ENCODE measurements around the gene ZNF117. TPM values are rescaled to one million over a fixed set of nuclear protein-coding genes. Genes with fewer than 3 reads are reported as not detected.
A peak's percentile ranks its signal among the peaks of the same experiment; 100 is the strongest.

The ZNF117 gene
- total and polyA plus RNA-seq, 9 of the 15 experiments (the other 6 are each of a cell fraction or from before 2014, with no cell fraction given), result 2.5 to 18.9 (median 14.1) TPM

DNA sequence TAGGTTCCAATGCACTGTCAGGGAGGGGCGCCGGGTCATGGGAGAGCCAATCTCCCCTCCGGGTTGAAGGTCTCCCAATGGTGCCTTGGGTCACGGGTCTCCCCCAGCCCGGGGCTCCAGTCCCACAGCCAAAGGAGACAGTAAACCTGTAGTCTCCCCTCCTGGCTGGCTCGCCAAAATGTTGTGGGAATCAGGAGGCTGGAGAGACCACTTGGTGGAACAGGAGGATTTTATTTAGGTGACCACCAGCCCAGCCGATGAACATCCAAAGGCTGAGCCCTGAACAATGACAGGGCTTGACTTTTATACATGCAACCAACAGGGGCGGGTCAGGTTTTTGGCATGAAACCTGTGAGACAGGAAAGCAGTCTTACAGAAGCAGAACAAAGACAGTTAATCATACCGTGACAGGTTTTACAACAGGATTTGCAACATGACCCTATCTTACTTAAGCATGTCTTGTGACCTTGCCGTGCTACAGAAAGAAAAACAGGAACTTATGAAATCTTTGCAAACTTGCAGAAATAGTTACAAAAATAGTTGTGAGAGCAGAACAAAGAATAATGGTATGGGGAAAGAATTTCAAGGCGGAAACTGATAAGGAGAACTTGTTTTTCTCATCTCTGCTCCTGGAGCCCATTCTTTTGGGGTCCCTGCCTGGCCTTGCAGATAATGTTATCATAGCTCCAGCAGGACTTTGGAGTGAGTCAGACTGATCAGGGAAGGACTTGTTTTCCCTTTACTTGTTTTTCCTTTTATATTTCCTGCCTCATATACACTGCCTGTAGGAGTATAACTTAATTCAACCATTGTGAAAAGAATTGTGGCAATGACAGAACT, 8.5 kb upstream of the ZNF117 start (continued):
- TF ChIP-seq GTF2A2 (tag; IDR thresholded peaks at IDR 0.05) (peak; percentile 65; the same call in 1 of the 2 replicates), ZNF41 (CRISPR knock-in tag; conservative IDR thresholded peaks at IDR 0.05) (no peak), CBFB (CRISPR knock-in tag; IDR thresholded peaks at IDR 0.05) (no peak), MTF1 (CRISPR knock-in tag; IDR thresholded peaks at IDR 0.05; ENCODE audit: borderline replicate concordance) (no peak), FOXJ3 (CRISPR knock-in tag; IDR thresholded peaks at IDR 0.05) (no peak), TBP (optimal IDR thresholded peaks at IDR 0.05; ENCODE audit: low read depth, low read length) (no peak), NR2C2 (CRISPR knock-in tag; IDR thresholded peaks at IDR 0.05) (no peak), NR2C2 (tag; IDR thresholded peaks at IDR 0.05) (peak; percentile 82), L3MBTL2 (IDR thresholded peaks at IDR 0.05) (peak; percentile 76; the same call in 1 of the 2 replicates), FIP1L1 (IDR thresholded peaks at IDR 0.05; ENCODE audit: low read depth, low read length, poor library complexity, severe bottlenecking) (no peak), CBFA2T3 (IDR thresholded peaks at IDR 0.05) (peak; percentile 99), SIN3A (IDR thresholded peaks at IDR 0.05; ENCODE audit: borderline replicate concordance in 2 of 2, control insufficient read depth in 1 of 2, low read depth in 2 of 2, low read length in 2 of 2) (no peak)
- TF ChIP-seq, protein P1, sequence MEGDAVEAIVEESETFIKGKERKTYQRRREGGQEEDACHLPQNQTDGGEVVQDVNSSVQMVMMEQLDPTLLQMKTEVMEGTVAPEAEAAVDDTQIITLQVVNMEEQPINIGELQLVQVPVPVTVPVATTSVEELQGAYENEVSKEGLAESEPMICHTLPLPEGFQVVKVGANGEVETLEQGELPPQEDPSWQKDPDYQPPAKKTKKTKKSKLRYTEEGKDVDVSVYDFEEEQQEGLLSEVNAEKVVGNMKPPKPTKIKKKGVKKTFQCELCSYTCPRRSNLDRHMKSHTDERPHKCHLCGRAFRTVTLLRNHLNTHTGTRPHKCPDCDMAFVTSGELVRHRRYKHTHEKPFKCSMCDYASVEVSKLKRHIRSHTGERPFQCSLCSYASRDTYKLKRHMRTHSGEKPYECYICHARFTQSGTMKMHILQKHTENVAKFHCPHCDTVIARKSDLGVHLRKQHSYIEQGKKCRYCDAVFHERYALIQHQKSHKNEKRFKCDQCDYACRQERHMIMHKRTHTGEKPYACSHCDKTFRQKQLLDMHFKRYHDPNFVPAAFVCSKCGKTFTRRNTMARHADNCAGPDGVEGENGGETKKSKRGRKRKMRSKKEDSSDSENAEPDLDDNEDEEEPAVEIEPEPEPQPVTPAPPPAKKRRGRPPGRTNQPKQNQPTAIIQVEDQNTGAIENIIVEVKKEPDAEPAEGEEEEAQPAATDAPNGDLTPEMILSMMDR (IDR thresholded peaks at IDR 0.05 in 2 of 3, conservative IDR thresholded peaks at IDR 0.05 in 1 of 3; ENCODE audit: insufficient read depth in 2 of 3, low read depth in 1 of 3, low read length in 3 of 3), result no peak; a peak in 1 of 6 replicates
- TF ChIP-seq, protein P2, sequence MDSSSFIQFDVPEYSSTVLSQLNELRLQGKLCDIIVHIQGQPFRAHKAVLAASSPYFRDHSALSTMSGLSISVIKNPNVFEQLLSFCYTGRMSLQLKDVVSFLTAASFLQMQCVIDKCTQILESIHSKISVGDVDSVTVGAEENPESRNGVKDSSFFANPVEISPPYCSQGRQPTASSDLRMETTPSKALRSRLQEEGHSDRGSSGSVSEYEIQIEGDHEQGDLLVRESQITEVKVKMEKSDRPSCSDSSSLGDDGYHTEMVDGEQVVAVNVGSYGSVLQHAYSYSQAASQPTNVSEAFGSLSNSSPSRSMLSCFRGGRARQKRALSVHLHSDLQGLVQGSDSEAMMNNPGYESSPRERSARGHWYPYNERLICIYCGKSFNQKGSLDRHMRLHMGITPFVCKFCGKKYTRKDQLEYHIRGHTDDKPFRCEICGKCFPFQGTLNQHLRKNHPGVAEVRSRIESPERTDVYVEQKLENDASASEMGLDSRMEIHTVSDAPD (CRISPR knock-in tag; IDR thresholded peaks at IDR 0.05), result no peak
- TF ChIP-seq, protein P3, sequence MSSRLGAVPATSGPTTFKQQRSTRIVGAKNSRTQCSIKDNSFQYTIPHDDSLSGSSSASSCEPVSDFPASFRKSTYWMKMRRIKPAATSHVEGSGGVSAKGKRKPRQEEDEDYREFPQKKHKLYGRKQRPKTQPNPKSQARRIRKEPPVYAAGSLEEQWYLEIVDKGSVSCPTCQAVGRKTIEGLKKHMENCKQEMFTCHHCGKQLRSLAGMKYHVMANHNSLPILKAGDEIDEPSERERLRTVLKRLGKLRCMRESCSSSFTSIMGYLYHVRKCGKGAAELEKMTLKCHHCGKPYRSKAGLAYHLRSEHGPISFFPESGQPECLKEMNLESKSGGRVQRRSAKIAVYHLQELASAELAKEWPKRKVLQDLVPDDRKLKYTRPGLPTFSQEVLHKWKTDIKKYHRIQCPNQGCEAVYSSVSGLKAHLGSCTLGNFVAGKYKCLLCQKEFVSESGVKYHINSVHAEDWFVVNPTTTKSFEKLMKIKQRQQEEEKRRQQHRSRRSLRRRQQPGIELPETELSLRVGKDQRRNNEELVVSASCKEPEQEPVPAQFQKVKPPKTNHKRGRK (tag; IDR thresholded peaks at IDR 0.05), result no peak
- TF ChIP-seq, protein P4, sequence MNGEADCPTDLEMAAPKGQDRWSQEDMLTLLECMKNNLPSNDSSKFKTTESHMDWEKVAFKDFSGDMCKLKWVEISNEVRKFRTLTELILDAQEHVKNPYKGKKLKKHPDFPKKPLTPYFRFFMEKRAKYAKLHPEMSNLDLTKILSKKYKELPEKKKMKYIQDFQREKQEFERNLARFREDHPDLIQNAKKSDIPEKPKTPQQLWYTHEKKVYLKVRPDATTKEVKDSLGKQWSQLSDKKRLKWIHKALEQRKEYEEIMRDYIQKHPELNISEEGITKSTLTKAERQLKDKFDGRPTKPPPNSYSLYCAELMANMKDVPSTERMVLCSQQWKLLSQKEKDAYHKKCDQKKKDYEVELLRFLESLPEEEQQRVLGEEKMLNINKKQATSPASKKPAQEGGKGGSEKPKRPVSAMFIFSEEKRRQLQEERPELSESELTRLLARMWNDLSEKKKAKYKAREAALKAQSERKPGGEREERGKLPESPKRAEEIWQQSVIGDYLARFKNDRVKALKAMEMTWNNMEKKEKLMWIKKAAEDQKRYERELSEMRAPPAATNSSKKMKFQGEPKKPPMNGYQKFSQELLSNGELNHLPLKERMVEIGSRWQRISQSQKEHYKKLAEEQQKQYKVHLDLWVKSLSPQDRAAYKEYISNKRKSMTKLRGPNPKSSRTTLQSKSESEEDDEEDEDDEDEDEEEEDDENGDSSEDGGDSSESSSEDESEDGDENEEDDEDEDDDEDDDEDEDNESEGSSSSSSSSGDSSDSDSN (IDR thresholded peaks at IDR 0.05; ENCODE audit: borderline replicate concordance in 1 of 2, low read depth in 2 of 2, low read length in 2 of 2), result no peak
- TF ChIP-seq, protein P5, sequence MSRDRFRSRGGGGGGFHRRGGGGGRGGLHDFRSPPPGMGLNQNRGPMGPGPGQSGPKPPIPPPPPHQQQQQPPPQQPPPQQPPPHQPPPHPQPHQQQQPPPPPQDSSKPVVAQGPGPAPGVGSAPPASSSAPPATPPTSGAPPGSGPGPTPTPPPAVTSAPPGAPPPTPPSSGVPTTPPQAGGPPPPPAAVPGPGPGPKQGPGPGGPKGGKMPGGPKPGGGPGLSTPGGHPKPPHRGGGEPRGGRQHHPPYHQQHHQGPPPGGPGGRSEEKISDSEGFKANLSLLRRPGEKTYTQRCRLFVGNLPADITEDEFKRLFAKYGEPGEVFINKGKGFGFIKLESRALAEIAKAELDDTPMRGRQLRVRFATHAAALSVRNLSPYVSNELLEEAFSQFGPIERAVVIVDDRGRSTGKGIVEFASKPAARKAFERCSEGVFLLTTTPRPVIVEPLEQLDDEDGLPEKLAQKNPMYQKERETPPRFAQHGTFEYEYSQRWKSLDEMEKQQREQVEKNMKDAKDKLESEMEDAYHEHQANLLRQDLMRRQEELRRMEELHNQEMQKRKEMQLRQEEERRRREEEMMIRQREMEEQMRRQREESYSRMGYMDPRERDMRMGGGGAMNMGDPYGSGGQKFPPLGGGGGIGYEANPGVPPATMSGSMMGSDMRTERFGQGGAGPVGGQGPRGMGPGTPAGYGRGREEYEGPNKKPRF (IDR thresholded peaks at IDR 0.05; ENCODE audit: low read depth, low read length), result no peak

Data from K562 (cell line).